Tibial artery (tissue), 4 donors: Measurements from ENCODE around the gene NCBP2.

ENCODE experiments used
- DNase-seq, 2 donors: peaks; one replicate each; pipeline ENCODE4 v3.0.0-alpha.2; 2019
- H3K27ac ChIP-seq, 2 donors: fragments of 200-600 bp; sonication (generic) in 1 of 2; 1 replicate in 1 of 2; 2 replicates in 1 of 2; pipeline ENCODE4 v1.5.1; 2018 to 2019; ENCODE audit warnings: mild to moderate bottlenecking in 1 of 2
- H3K27me3 ChIP-seq, 2 donors: fragments of 200-600 bp; sonication (generic) in 1 of 2; one replicate each; pipeline versions ENCODE4 v1.5.1 to v1.6.0; 2016 to 2019
- H3K36me3 ChIP-seq, 3 donors: fragments of 200-600 bp; sonication (generic) in 2 of 3; one replicate each; pipeline ENCODE4 v1.5.1; 2016 to 2019; ENCODE audit warnings: mild to moderate bottlenecking in 2 of 3
- H3K4me1 ChIP-seq, 4 donors: fragments of 200-600 bp; sonication (generic) in 2 of 4; 1 replicate in 3 of 4; 2 replicates in 1 of 4; pipeline ENCODE4 v1.5.1; 2016 to 2019
- H3K4me3 ChIP-seq, 2 donors: fragments of 200-600 bp; sonication (generic) in 1 of 2; 1 replicate in 1 of 2; 2 replicates in 1 of 2; pipeline ENCODE4 v1.5.1; 2018 to 2019; ENCODE audit warnings: mild to moderate bottlenecking in 2 of 2
- H3K9me3 ChIP-seq, 3 donors: fragments of 200-600 bp; sonication (generic) in 1 of 3; one replicate each; pipeline ENCODE4 v1.5.1; 2016 to 2019
- CTCF ChIP-seq, 2 experiments: fragments of 200-600 bp in 1 of 2; fragments of 450-650 bp in 1 of 2; IDR thresholded peaks; one replicate each; pipeline ENCODE4 v1.5.1; 2017 to 2019; ENCODE audit warnings: antibody characterized with exemption in 2 of 2, mild to moderate bottlenecking in 1 of 2, moderate library complexity in 1 of 2
- intact Hi-C: fragments of 100-400 bp; cut with DNase I; formaldehyde crosslinking; loops from one replicate; pipeline ENCODE4 v1.15.0; 2023; ENCODE audit warnings: low total_unique reads

The NCBP2 gene

GRCh38 chr3:196902296-196902695 is 40.0 kb downstream of the NCBP2 start:
- DNase-seq, result no peak
- H3K36me3 ChIP-seq, result peaks cover 50 to 79% (median 60%) of the 10 kb centered on the region in 3 donors
- no peak for TF ChIP-seq CTCF (IDR thresholded peaks at IDR 0.05)
- H3K4me3 ChIP-seq, result no peak overlapping the region
- H3K9me3 ChIP-seq, result no peaks in the 10 kb centered on the region
- no peak overlapping the region for H3K27ac ChIP-seq
- no peaks in the 10 kb centered on the region for H3K27me3 ChIP-seq
- H3K4me1 ChIP-seq, result no peaks in the 10 kb centered on the region
- intact Hi-C loops, result no loop called here

GRCh38 chr3:196901768-196902167 is 40.6 kb downstream of the NCBP2 start:
- intact Hi-C loops, result no loop called here
- no peak for DNase-seq
- Histone ChIP-seq H3K27ac (no peak overlapping the region), H3K4me1 (no peaks in the 10 kb centered on the region), H3K27me3 (no peaks in the 10 kb centered on the region), H3K36me3 (peaks cover 50 to 74% (median 60%) of the 10 kb centered on the region in 3 donors), H3K4me3 (no peak overlapping the region), H3K9me3 (no peaks in the 10 kb centered on the region)
- no peak for TF ChIP-seq CTCF (IDR thresholded peaks at IDR 0.05)

GRCh38 chr3:196896229-196896628 is 46.1 kb downstream of the NCBP2 start:
- no peak overlapping the region for H3K27ac ChIP-seq
- H3K36me3 ChIP-seq, result peaks cover 6 to 22% (median 15%) of the 10 kb centered on the region in 3 donors
- no peaks in the 10 kb centered on the region for H3K27me3 ChIP-seq
- no peak for DNase-seq
- no peaks in the 10 kb centered on the region for H3K9me3 ChIP-seq
- TF ChIP-seq CTCF (IDR thresholded peaks at IDR 0.05), result no peak
- intact Hi-C loops, result no loop called here
- no peaks in the 10 kb centered on the region for H3K4me1 ChIP-seq
- H3K4me3 ChIP-seq, result no peak overlapping the region

GRCh38 chr3:196894557-196895295 is 47.6 kb downstream of the NCBP2 start:
- H3K36me3 ChIP-seq, result peaks cover 0 to 7% (median under 1%) of the 10 kb centered on the region in 3 donors
- H3K27ac ChIP-seq, result no peak overlapping the region
- DNase-seq, result no peak
- intact Hi-C loops, result no loop called here
- no peaks in the 10 kb centered on the region for H3K9me3 ChIP-seq
- no peak for TF ChIP-seq CTCF (IDR thresholded peaks at IDR 0.05)
- H3K4me1 ChIP-seq, result no peaks in the 10 kb centered on the region
- H3K27me3 ChIP-seq, result no peaks in the 10 kb centered on the region
- H3K4me3 ChIP-seq, result no peak overlapping the region

GRCh38 chr3:196889844-196890708 is 52.3 kb downstream of the NCBP2 start:
- Histone ChIP-seq H3K9me3 (no peaks in the 10 kb centered on the region), H3K27ac (no peak overlapping the region), H3K36me3 (peaks cover 17 to 23% (median 20%) of the 10 kb centered on the region in 3 donors), H3K4me1 (no peaks in the 10 kb centered on the region), H3K27me3 (no peaks in the 10 kb centered on the region), H3K4me3 (no peak overlapping the region)
- no peak for TF ChIP-seq CTCF (IDR thresholded peaks at IDR 0.05)
- no peak for DNase-seq
- intact Hi-C loops, result no loop called here
